GM04503 (cell line): Measurements from ENCODE around the gene MBD5.

Experiments used
- DNase-seq: peaks from one replicate; pipeline ENCODE4 v3.0.0-alpha.2; 2012; ENCODE audit warnings: low read depth

Gene MBD5

DNA sequence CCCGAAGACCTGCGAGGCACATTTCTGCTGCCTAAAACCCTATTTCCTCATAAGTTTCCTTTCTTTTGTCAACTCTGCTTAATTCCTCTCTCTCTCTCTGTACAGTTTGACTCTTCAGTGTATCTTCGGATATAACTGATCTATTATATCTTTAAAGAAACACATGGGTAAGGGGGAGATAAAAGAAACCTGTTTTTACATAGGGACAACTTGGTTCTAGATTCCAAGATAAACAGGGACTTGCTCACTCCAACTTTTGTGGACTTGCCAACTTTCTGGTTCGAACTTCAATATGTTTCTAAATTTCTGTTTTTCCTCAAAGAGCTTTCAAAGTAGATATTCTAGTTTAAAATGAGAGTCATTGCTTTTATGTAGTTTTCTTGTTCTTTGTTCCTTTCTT is 441.0 kb downstream of the MBD5 start:
- DNase-seq = no peak

DNA sequence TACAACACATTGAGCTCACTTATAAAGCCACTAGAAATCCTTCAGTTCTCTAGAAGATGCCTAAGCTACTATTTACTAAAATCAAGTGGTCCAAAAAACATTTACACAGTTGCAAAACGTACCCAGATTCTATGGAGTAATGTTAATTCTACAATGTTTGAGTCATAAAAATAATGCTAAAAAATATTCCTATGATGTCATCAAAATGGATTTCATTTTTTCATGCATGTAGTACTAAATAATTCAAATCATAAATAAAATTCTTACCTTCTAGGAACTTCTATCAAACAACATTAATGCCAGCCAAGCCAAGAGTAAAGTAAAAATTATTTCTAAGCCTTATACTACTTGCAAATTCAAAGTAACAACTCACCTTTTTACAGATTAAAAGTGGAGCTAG is 454.7 kb downstream of the MBD5 start:
- no peak for DNase-seq

DNA sequence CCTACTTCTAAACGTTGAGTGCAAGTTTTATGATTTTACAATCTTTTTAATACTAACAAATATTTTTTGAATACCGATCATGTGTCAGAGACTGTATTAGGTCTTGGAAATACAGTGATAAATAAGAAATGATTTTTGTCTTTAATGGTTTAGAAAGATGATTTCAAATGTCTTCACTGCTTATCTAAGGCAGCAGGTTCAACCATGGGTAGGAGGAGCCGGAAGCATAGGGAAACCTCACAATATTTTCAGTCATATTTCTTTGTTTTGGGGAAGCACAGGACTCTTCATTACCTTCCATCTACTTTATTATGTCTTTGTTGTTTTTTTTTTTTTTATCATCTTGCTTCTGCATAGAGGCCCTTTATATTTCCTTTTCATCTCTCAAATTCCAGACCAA is 458.5 kb downstream of the MBD5 start:
- DNase-seq = no peak

DNA sequence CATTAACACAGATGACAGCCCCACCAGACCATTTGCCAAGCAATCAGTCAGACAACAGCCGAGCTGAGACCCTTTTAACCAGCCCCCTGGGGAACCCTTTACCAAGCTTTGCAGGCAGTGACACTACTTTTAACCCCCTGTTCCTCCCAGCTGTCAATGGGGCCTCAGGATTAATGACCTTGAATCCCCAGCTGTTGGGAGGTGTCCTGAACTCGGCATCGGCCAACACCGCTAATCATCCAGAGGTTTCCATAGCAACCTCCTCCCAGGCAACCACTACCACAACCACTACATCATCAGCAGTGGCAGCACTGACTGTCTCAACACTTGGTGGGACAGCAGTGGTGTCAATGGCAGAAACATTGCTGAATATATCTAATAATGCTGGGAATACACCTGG is 462.8 kb downstream of the MBD5 start:
- DNase-seq = no peak

DNA sequence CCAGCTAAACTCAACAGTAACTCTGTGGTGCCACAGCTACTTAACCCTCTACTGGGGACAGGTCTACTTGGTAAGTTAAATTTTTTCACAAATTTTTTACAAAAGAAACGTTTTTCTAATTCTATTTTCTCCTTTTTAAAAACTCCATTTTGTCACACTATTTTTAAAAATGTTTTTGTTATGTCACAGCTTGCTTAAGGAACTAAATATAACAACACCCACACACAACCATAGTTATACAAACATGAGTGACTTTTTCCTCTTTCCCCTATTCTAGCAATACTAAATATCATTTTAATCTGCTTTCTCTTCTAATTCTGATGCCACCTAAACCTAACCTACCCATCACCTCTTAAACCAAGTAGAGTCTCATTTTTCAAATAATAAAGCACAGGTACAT is 463.2 kb downstream of the MBD5 start:
- no peak for DNase-seq

DNA sequence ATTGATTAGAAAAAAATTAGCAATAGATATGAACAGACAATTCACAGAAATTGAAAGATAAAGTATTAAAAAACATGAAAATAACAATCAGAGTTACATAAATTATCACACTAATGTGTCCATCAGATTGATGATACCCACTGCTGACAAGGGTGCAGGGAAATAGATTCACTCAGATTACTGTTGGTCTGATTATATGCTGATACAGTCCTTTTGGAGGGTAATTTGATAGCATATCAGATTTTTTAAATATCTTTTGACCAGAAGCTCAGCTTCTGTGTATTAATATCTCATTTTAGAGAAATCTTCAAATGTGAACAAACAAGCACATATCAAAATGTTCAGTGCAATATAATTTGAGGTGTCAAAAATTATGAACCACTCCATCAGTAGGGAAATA is 465.8 kb downstream of the MBD5 start:
- no peak for DNase-seq

DNA sequence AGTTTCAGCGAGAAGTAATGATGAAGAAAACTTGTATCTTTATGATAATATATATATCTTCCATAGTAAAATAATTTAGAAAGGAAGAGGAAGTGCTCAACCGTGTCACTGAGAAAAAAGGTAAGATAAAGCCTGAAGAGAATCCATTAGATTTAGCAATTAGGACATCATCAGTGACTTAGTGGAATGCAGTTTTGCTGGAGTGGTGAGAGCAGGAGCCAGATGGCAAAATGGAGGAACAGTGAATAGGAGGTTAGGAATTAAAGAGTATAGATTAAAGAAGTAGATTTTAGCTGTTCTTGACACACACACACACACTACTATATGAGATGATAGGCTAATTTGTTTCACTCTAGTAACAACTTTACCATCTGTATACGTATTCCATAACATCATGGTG is 466.5 kb downstream of the MBD5 start:
- DNase-seq = no peak

DNA sequence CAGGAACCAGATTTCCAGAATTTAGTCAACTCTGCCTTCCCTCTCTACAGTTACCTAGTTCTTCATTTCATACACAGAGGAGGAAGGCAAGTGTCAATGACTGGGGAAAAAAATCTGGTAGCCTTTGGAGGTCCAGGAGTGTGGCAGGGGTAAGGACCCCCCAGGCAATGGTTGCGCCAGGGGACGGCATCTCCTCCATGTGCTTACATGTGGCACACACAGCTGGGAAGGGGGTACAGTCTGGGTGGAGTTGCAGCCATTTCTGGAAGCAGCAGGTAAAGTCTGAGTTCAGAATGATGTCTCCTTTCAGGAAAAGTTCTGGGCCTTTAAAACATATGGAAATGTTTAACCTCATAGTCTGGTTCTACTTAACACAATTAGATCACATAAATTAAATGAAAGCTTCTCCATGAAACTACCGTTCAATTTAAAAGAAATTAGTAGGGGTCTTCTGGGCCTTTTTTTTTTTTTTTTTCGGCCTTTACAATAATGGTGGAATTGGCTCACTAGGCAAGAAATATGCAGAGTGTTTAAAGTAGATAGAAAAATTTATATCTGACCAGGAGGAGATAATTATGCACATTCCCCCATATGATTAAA is 470.0 kb downstream of the MBD5 start:
- no peak for DNase-seq

DNA sequence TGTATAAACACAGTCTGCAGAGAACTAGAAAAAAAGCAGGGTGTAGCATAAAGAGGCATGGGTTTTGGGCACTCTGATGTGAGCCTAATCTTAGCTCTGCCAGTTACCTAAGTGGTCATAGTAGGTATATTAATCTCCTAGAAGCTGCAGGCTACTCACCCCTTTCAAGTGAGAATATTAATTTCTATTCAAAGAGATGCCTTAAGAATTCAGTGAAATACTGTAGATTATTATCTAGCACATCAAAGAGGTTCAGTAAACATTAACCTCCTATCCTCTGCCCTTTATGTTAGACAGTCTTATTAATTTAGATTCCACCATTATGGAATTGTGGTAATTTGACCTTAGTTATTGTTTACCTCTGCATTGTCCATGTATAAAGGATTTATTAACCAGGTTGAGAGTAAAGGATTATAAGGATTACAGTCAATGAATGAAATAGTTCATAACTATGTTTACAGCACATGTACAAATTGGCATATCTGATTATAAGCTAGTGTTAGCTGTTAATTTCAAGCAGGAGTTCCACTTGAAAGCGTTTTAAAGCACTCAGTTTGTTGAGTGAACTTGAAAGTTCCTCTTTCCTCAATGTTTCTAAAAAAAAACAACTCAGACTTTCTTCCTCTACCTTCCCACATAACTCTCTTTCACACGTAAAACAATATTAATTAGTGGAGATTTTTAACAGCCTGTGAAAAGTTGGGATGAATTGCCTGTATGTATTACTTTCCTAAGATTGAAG is 473.1 kb downstream of the MBD5 start:
- DNase-seq = no peak

DNA sequence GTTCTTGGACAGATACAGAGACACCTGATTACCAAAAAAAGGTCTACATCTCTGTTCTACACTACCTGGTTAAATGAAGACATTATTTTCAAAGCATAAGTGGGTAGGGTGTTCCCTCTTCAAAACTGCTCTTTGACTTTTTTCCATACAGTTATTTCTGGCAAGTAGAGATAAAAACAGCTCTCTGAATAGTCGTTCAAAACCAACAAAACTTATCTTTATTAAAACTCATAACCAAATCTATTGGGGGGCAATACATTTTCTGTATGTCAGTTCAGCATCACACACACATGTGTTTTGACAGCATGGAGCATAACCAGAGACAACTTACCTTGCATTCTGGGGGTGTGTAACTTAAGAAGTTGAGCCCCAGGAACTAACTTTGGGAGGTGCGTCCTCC is 474.7 kb downstream of the MBD5 start:
- DNase-seq = no peak

DNA sequence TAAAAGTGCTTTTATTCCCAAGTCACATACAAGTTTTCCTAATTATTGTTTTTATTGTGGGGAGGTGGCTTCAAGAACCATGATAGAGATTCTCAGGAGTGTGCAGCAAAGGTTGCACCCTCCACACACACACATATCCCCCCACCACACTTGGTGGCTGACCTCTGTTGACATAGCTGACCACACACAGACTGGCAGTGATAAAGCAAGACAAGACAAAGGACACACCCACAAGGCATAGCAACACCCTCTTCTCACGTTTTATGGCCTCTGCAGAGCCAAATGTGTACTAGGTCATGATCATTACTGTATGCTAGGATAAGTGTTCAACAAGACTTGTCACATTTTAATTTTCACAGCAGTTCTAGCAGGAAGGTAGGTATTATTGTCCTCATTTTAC is 480.7 kb downstream of the MBD5 start:
- peak; percentile 1 for DNase-seq

DNA sequence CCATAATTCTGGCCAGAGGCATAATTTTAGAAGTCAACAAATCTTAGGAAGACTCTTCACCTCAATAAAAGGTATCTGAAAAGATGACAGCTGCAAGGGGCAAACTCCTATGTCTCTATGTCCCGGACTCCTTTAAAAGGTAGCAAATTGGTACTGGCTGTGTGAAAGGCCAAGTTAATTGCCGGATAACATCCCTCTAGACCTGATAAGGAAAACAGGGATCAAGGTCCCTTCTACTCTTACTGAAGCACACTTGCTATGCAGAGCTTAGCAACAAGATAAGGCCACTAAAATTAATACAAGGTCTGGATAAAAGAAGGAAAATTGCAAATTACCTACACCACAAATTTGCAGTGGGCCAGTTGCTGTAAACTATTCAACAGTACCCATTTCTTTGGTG is 482.6 kb downstream of the MBD5 start:
- DNase-seq = no peak

DNA sequence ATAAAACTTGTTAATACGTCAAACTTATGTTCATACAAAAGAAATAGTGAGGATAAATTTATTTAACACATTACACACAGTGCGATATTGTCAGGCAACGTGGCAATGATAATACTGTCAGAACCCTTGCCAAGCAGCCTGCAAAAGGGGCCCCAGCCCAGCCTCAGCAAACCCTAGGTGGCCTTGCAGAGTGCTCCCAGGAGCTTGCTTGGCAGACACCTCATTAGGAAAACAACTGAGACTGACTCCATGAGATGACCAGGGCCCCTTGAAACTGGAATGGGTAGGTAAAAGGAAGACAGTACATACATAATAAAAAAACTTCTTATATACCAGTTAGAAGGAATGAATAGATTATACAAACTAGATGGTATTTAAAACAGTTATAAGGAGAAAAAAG is 487.1 kb downstream of the MBD5 start:
- DNase-seq = no peak

DNA sequence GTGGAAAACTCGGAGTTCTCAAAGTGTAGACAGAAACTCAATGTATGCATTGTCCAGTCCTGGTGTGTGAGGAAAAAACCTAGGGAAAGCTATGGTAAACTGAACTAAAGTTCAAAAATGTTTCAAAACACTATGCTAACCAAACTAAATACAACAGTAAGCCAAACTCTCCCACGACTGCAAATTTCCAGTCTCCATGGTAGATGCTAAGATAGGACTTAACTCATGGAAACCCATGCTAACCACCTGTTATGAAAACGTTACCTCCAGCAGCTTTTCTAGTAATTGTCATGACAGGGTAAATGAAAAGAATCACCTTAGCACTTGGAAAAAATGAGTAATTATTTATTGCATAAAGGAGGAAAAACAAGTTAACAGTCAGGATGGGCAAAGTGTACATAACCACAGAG is 488.0 kb downstream of the MBD5 start:
- DNase-seq = no peak

DNA sequence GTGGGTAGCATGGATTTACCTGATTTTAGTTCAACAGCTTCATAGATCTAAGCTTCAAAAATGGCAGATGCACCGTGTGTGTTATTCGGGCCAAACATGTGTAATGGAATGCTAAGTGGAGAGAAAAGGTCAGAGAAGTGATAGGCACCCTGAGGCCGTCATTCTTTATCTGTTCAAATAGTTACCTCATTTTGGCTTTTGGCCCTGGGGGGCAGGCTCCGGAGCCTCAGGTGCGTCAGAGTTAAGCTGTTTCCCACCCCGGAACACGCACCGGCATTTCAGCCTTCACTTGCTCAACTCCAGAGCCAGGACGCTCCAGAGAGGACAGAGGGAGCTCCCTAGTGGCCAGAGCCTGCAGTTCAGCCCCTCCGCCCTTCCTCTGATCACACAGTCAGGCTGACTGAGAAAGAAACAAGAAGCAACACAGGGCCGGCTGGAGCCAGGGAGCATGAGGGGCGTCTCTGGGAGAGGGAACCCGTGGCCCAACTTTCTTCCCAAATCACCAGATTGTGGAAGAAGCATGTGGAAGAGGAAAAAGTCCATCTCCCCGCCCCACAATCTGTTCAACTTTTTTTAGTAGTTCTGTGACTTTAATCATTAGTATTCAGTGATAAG is 488.5 kb downstream of the MBD5 start:
- no peak for DNase-seq

DNA sequence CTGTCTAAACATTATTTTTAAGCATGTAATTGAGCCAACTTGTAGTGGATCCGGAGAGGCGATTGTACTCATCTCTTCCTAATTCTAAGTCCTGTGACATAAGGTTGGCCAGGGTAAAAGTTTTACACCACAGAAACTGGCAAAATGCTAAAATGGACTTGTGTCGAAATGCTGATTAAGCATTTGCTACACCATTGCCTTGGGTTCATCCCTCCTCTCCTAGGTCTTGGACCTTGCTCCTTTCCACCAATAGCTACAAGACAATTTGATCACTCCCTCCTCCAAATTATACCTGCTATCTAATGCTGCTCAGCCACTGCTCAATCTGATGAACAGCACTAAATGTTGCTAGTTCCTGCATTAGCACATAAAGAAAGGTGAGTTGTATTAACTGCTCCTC is 491.0 kb downstream of the MBD5 start:
- no peak for DNase-seq

DNA sequence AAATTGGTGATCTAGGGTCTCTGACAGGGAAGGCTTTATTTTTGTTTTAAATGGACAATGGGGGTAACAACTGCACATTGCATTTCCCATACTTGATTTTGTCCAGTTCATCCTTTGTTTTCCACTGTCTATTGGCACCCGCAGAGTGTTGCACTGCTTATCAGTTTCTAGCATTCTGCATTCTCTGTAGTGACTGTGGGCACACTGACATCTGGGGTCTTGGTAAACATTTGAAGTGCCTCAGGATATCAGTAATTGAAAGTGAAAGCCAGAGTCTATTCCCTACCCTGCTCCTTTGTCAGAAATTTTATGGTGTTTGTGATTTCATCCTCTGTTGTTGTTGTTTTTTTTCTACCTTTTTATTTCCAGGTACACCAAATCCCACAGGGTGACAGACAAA is 491.6 kb downstream of the MBD5 start:
- no peak for DNase-seq

DNA sequence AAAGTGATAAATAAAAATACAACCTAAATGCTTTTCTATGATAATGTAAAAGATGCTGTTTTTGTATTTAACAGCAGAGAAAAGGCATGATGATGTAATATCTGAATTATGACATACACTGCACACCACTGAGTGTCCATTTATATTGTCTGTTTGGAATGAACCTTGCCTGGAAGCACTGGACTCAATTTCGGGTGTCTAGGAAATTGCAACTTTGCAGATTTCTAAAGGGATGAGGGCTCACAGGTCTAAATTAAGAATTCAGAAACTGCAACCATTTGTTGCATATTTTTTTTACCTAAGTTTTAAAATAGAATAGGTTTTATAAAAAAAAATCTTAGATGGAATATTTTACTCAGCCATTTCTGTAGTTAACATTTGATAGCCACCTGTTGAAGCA is 492.5 kb downstream of the MBD5 start:
- DNase-seq = no peak

DNA sequence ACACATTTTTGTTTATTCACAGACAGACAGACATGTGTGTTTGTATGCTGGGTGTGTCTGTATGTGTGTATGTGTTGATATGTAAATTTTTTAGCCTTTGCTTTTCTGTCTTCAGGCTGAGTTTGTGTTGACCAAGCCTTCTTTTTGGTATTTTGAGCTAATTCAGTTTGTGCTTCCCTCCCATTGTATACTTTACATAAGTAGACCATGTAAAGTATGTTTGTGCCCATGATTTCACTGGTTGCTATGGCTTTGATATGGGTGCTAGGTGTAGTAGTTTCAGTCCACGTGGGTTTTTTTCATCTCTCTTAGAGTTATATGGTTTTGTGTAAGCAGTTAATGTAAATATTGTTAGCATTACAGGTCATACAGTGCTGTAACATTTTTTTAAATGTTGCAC is 494.2 kb downstream of the MBD5 start:
- no peak for DNase-seq

DNA sequence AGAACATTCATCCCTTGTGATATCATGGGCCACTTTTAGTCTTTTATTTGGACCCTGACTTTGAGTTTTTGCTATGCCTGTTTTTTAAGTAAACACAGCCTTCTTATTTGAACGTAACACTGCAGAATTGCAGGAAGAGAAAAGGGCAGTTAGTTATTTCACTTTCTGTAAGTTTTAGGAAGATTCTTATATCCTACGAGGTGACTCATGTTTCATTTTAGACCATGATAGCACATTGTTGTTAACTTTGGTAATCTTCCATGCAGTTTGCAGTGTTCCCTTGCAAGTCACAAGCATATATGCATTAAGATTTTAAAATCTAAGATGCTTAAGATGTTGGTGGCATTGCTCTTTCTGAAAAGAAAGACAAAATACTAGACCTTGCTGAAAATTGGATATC is 495.1 kb downstream of the MBD5 start:
- no peak for DNase-seq

DNA sequence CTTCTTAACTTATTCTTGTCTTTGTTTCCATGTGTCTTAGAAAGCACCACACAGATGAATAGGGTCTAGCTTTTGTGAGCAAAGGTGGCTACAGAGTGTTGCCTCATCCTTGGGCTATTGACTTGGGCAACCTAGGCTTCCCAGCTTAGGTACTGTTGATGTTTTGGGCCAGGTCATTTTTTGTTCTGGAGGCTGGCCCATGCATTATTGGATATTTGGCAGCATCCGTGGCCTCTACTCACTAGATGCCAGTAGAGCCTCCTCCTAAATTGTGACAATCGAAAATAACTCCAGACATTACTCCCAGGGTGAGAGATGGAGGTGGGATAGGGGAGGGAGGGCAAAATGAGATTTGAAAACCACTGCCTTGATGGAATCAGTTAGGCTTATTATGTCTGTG is 496.4 kb downstream of the MBD5 start:
- no peak for DNase-seq

DNA sequence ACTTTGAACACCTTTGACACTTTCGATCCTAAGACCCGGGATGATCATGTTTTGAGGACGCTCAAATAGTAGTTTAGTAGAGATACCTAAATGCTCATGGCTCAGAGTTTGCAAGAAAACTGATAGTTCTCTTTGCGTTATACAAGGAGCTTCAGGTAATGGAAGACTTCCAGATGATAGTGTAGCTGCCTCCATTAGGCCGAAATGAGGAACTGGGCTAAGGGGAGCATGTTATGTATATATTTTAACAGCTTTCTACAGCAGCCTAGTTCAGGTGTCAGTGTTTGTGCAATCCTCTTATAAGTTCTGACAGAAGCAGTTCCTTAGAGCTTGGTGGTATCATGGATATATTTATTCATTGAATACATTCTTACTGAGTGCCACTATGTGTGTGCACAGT is 496.9 kb downstream of the MBD5 start:
- DNase-seq = no peak

DNA sequence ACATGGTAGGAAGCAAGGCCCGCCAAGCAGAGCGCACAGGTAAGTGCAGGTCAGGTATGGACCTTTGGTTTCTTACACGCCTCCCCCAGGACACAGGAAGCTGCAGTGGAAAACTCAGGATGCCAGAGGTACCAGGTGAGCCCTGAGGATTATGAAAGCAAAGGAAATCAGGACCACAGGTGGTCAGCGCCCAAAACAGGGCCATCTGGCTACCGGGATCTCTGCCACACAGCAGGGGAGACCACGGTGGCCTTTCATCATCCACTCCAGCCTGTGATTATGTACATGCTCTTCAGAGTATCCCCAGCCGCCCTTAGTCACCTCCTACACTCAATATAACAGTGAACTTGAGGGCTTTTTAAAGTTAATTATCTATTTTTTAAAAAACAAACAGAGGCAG is 498.1 kb downstream of the MBD5 start:
- DNase-seq = no peak

DNA sequence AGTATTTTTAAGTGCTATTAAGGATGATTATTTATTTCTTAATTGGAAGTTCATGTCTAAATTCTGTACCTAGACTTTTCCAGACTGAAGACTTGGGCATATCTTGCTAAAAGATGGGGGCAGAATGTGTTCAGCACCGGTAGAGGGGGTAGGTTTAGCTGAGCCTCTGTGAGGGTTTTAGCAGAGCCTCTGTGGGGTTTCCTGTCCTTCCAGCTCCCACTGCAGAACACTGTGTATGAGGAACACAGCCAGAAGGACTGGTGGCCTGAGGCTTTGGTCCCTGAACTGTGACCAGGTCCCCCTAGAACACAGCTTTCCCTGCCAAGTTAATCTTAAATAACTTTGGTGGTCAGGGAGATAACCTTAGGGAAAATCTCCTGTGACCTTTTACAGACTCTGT is 500.3 kb downstream of the MBD5 start:
- no peak for DNase-seq
